Left renal cortex interstitium (tissue), 4 donors: Measurements from ENCODE around the gene KCNQ1. TPM values are rescaled to one million over a fixed set of nuclear protein-coding genes. Genes with fewer than 3 reads are reported as not detected.

ENCODE experiments used
- DNase-seq, 4 donors: peaks; one replicate each; pipeline ENCODE4 v3.0.0-alpha.2; 2013; ENCODE audit warnings: low read depth in 4 of 4, low spot score in 2 of 4, missing footprints in 1 of 4
- polyA plus RNA-seq, 4 donors: library from polyadenylated mRNA; unstranded; fragments of 120-200 nt; gene quantifications; one replicate each; pipeline ENCODE4 v1.2.1, GENCODE V29; 2013; ENCODE audit not compliant: insufficient read length in 4 of 4

Gene KCNQ1
- polyA plus RNA-seq, 4 donors: 10.4 to 14.8 (median 13.1) TPM

DNA sequence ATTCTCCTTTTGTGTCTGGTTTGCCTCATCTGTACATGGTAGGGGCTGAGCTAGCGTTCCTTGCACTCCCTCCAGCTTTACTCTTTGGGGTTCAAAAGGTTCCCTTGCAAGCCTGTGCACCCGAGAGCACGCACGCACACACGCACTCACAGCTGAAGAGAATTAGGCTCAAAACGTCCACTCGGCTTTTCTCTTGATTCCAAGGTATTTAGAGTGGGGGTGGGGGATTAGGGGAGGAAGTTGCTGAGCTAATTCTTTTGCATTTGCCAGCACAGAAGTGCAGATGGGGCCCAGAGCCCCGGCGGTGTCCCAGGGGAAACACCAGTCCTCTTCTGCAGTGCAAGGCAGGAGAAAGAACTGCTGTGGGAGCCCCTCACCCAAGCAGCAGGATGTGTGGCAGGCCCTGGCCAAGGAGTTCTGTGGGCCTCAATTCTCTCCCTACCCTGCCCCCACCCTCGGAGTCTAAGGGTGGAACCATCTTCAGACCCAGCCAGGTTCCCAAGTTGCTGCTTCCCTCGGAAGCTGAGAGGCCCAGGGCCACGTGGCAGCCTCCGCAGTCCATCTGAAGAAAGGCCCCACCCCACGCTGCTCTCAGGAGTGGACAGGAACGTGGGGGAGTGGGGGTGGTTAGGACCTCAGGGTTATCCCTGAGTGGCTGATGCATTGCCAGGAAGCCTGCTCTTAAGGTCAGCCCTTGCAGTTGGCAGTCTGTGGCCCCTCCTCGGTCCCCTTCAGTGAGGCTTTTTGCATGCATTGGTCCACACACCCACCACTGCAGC, 258.7 kb downstream of the KCNQ1 start:
- DNase-seq: no peak

GRCh38 chr11:2704356-2704755, 259.5 kb downstream of the KCNQ1 start:
- DNase-seq: no peak

DNA sequence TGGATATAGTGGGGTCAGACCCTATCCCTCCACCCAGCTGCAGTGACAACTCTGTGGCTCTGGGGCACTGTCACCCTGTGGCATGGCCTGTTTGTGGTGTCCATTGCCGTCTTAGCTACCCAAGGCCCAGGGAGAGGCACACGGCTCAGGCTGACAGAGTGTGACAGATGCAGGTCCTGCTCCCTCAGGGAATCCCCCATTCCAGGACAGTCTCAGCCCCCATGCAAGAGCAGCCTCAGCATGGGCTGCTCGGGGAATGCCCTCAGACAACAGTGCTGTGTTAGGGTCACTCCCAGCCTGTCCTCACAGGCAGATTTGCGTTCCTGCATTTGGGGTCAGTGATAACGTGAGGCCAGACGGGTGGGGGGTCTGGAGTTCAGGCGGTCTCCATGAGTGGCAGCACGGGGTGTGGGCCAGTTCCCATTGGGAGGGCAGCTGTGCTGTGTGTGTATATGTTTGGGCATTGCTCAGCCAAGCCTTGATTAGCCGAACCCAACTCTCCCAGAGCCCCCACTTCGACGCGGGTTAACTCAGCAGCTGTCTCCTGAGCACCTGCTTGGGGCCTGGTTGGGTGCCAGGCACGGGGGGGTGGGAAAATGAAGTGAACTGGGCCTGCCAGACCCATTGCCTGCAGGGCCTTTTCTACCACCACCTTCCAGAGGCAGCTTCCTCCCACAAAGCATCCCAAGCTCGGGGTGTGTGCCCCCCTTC, 260.2 kb downstream of the KCNQ1 start:
- DNase-seq: no peak

- no peak for DNase-seq
These were observed 261.5 kb downstream of the KCNQ1 start for GRCh38 chr11:2706321-2706720.

DNA sequence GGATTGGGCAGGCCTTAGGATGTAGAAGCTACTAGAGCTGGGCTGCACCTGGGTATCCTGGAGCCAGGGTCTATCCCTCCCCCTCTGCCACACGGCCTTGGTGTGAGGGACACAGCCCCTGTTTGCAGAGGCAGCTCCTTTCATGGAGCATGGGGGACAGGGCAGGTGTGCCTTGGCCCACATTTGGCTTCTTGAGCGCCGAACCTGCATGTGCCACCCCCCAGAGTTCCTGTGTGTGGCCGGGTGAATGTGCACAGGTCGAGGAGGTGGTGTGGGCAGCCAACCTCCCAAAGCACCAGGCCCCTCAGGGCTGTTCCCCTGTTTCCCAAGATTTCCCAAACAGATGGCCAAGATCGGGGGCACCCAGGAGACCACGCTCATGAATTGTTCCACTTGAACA, 262.9 kb downstream of the KCNQ1 start:
- DNase-seq: no peak

- no peak for DNase-seq
These were observed 263.4 kb downstream of the KCNQ1 start for GRCh38 chr11:2708151-2708581.

GRCh38 chr11:2708757-2709281, 264.0 kb downstream of the KCNQ1 start:
- DNase-seq: no peak

DNA sequence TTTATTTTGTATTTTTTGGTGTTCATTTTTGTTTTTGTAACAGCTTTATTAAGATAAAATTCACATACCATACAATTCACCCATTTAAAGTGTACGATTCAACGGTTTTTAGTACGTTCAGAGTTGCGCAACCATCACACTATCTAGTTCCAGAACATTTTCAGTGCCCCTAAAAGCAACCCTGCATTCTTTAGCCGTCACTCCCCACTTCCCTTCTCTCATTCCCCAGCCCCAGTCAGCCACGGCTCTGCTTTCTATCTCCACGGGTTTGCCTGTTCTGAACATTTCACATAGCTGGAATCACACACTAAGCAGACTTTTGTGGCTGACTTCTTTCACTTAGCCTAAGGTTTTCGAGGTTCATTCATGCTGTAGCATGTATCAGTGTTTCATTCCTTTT, 264.6 kb downstream of the KCNQ1 start:
- DNase-seq: no peak

DNA sequence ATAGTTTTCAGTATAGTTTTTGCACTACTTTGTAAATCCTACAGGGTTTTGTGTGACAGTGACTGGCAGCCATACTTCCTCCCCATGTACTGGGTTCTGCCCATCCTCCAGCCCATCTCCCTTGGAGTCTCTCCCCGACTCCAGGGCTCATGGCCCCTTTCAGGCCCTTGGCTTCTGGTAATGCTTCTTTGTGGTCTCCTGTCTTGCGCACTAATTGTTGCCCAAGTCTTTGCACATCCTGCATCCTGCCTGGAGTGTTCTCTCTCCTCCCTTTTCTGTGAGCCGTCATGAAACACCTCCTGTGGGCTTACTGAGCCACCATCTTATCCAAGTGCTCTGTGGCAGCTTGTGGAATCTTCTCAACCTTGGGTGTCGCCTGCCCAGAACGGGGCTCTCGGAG, 266.4 kb downstream of the KCNQ1 start:
- DNase-seq: no peak

DNA sequence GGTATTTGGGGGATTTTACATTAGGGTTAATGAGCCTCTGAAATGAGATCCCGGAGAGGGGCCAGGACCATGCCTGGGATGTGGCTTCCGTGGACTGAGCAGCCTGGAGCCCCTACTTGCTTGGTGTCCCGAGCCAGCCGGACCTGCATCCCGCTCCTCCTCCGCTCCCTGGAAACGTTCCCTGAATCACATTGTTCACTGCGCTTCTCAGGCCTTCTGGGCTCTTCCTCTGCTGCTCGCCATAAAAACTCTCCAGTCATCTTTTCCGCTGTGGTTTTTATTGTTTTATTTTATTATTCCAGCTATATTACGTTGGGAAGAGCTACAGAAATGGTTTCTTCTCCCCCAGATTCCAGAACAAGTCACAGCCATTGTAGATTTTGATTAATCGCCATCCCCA, 268.3 kb downstream of the KCNQ1 start:
- DNase-seq: no peak

DNA sequence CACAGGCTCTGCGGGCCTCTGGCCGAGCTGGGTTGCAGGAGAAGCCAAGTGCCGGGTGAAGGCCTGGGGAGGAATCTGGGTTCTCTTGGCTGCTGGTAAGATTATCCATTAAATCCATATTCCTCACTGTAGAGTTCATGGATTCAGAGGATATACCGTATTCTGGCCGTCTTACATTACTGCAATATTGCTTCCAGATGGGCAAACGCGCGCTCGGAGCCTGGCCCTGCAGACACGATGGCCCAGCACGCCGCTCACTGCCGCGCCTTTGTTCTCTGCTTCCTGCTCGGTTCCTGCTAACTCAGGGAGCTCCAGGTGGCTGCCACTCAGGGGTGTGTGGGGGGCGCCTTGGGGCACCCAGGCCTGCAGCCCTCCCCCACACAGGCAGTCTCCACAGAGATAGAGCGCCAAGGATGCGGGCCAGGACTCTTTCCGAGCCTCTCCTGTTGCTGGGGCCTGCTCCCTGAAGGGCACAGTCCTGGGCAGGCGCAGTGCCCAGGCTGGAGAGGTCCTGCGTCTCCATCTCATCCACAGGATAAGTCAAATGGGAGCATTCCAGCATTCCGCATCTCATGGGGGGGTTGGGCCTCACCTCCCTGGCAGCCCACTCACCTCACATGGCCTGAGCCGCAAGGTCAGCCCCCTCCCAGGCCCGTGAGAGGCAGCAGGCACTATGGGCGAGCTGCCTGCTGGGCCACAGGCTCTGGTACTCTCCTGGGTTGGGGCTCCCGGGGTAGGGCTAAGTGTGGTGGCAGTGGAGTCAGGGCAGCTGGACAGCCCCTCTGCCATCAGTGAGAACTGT, 269.1 kb downstream of the KCNQ1 start:
- DNase-seq: no peak

- no peak for DNase-seq
These were observed 269.6 kb downstream of the KCNQ1 start for GRCh38 chr11:2714463-2714800.

DNA sequence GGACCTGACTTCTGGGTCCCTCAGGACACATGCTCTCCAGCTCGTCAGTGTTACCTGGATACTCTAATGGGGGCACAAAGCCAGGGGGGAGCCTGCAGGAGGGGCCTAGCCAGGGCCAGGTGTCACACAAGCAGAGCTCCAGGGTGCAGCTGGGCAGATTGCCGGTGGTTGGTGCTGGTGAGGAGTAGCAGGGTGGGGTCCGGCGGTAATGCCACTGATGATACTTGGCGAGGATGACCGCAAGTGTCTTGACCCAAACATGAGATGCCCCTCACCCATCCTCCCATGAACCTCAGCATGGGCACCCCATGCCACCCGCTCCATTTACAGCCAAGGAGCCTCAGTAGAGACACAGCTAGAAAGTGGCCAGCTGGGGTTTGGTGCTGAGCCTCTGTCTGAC, 270.1 kb downstream of the KCNQ1 start:
- no peak for DNase-seq

DNA sequence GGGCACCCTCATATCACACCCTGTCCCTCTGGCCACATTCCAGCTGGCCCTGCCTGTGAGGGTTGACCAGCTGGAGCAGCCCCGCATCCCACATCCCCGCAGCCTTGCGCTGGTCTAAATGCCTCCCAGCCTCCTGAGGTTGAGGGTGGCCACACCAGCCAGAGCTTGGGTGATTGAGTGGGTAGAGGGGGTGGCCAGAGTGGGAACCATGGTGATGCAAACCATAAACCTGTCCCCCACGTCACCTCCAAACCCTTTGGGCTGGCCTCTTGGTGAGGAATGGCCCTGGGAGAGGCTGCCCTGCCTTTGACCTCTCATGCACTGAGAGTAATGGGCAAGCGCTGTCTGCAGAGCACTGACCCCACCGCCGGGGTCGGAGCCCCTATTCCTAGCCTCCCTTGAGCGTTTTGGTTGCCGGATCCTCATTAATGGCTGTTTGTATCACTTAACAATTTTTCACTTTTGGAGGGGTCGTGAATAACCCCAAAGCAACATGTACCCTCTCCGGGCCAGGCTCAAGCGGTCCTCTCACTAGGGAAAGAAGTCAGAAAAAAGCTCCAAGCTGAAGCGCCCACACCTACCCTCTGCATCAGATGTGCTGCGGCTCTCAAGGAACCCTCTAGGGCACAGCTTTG, 271.0 kb downstream of the KCNQ1 start:
- no peak for DNase-seq

GRCh38 chr11:2716376-2717095, 271.7 kb downstream of the KCNQ1 start:
- DNase-seq: no peak

DNA sequence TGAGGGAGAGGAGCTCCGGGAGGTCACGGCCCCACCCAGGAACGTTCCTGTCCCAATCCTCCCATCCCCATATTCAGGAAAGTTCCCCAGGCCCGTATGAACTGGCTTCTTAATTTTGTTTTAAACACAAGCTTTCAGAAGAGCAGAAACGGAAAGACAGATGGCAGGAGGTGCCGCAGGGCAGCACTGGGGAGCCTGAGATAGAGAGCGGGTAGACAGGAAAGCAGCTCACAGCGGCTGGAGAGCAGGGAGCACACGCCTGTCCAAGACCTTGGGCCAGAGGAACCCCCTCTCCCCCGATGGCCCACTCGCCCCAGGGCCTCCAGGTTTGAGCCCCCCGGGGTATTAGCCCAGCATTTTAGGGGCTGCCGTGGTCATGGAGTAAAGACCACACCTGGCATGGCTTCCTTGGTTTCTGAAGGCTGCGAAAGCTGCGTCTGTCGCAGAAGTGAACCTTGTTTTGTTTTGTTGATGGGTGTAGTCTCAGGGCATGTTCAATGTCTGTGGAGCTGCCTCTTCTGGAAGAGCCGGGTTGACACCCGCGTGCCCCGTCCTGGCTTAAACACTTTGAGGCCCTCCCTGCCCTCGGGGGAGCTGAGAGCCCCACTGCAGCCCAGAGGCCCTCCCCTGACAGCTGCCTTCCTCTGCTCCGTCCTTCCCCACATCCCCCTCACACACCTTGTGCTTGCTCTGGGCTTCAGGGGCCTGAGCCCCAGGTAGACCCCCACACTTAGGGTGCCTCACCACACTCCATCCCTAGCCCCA, 272.9 kb downstream of the KCNQ1 start:
- DNase-seq: no peak

- DNase-seq: no peak
These were observed 274.1 kb downstream of the KCNQ1 start for GRCh38 chr11:2718817-2719438.

DNA sequence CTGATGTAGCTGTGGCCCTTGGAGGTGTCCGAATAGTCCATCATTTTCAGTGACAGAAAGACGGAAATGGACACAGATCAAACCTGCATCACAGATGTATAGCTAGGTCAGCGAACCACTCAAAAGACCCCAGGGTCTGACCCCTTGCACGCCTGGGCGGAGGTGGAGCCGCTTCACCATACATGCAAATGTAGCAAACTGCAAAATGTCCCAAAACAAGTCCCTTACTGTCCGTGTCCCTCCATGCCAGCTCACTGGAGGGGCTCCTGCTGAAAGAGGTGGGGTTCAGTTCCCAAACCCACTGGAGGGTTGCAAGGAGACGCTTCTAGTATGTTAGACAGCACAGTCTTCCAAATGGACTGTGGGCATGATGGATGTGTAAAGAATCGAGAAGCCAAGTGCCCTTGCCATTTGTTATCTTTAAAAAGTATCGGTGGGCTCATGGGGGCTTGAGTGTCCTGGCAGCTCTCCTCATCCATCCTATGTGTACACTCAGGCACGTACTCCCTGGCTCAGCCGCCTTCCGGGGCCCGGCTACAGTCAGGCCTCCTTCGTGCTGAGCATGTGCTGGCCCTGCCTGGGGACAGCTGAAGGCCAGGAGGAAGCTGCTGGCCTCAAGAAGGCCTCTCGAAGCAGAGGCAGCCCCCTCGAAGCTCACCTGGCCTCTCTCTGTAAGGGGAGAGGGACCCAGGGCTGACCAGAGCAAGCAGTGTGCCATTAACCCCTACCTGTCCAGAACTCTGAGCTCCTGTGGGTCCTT, 275.2 kb downstream of the KCNQ1 start:
- DNase-seq: no peak
